ENCODE measurements around the gene FARP1.

Gene FARP1

DNA sequence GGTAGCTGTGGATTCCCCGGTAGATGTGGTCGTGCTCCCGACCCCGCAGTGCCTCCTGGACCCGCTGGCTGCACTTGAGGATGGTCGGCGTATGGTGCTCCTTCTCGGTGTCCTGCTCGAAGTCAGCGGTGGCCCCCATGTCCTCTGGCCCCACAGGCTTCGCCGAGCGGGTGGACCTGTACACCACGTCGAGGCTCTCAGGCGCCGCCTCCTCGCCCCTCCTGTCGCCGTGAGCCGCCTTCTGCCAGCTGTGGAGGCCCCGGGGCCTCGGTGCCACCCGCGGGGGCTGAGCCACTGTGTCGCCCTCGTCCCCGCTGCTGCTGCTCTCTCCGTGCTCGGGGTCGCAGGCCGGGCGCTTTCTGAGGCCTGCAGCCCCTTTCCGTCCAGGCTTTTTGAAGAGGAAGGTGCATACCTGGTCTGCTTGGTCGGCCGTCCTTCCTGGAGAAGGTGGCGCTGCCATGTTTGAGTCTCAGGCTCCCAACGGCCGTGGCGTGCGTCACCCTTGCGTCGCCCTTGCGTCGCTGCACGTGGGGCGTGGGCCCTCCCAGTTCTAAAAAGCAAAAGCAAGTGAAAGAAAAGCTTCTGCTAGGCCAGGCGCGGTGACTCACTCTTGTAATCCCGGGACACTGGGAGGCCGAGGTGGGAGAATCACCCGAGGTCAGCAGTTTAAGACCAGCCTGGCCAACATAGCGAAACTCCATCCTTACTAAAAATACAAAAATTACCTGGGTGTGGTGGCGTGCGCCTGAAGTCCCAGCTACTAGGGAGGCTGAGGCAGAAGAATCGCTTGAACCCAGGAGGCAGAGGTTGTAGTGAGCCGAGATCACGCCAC lies 34.1 kb downstream of the FARP1 start, which contains the start of gene RNF113B:
Gene RNF113B, minus strand, starts transcription at position 493 of the 832 bp plus-strand sequence. Its CDS starts 33 bp downstream, at position 460.
- no peak for DNase-seq

DNA sequence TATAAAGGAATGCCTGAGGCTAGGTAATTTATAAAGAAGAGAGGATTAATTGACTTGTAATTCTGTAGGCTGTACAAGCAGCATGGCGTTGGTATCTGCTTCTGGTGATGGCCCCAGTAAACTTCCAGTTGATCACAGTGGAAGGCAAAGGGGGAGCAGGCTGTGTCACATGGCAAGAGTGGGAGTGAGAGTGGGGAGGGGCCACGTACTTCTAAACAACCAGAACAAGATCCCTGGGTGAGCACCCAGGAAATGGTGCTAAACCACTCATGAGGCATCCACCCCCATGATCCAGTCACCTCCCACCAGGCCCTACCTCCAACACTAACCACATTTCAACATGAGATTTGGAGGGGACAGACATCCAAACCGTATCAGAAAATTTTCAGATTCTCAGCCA lies 37.2 kb downstream of the FARP1 start:
- DNase-seq: no peak

DNA sequence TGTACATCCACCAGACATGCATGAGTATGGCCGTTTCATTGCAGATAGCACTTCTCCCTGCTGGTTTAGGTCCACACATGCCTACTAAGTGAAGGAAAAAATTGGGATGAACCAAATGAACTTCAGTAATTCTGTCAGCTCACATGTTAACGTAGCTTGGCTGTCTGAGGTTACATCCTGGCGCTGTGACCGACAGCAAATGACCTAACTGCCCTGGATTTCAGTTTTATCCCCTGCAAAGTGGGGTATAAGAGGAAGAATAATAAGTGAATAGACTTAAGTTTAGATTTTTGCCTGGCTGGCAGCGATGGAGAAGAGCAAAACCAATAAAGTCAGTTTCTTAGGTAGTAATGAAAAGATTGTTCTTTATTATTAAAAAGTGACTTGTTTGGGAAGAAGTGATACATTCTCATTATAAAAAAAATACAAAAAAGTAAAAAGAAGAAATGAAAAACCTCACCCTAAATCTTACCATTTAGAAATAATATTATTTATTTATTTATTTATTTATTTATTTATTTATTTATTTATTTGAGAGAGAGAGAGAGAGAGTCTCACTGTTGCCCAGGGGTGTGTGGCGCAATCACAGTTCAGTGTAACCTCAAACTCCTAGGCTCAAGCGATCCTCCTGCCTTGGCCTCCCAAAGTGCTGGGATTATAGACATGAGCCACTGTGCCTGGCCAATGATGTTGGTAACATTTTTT lies 38.4 kb downstream of the FARP1 start:
- no peak for DNase-seq

DNA sequence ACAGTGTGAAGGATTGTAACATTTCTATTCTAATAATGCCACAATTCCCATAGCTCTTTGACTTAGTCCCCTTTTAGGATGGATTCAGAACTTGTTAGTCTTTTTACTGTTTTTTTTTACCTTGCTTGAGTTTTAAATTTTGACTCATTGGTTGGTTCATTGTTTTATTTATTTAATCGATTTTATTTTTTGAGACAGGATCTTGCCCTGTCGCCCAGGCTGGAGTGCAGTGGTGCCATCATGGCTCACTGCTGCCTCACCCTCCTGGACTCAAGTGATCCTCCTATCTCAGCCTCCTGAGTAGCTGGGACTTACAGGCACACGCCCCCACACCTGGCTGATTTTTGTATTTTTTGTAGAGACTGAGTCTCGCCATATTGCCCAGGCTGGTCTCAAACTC lies 39.3 kb downstream of the FARP1 start:
- no peak for DNase-seq

- DNase-seq: no peak
Observed at GRCh38 chr13:98182589-98182988, 39.7 kb downstream of the FARP1 start.

- DNase-seq: no peak
Observed at GRCh38 chr13:98184792-98185191, 41.9 kb downstream of the FARP1 start.

- DNase-seq: no peak
Observed at GRCh38 chr13:98187155-98187964, 44.5 kb downstream of the FARP1 start.

GRCh38 chr13:98187965-98188261 lies 45.0 kb downstream of the FARP1 start:
- DNase-seq: no peak

GRCh38 chr13:98188544-98189166 lies 45.8 kb downstream of the FARP1 start:
- DNase-seq: no peak

DNA sequence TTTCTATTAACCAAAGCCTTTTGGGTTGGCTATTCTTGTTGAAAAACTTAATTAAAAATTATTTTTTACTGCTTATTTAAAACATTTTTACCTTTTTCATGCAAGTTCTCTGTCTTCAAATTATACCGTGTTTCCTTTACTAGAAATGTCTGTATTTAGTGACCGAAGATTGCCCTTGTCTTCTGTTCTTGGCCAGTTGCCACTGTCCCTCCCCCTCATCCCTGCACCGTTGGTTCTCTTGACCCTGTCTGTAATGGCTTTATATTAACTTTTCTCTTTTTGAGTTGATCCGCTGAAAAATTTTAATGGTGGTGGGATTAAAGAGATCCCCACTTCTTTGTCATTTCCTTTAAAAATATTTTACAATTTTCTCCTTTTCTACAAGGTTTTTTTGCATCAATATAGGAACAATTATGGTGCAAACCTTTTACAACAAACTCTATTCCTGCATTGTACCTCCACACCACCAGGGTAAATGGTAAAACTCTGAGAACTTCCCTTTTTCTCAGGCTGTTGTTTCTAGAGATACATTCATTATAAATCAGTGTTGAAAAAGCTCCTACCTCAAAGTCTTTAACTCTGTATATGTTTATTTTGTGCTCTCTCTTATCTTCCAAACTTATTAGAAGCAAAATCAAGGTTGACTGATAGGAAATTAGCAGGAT lies 47.1 kb downstream of the FARP1 start:
- DNase-seq: no peak

GRCh38 chr13:98190889-98191444 lies 48.1 kb downstream of the FARP1 start:
- no peak for DNase-seq

GRCh38 chr13:98192008-98192407 lies 49.1 kb downstream of the FARP1 start:
- DNase-seq: no peak

DNA sequence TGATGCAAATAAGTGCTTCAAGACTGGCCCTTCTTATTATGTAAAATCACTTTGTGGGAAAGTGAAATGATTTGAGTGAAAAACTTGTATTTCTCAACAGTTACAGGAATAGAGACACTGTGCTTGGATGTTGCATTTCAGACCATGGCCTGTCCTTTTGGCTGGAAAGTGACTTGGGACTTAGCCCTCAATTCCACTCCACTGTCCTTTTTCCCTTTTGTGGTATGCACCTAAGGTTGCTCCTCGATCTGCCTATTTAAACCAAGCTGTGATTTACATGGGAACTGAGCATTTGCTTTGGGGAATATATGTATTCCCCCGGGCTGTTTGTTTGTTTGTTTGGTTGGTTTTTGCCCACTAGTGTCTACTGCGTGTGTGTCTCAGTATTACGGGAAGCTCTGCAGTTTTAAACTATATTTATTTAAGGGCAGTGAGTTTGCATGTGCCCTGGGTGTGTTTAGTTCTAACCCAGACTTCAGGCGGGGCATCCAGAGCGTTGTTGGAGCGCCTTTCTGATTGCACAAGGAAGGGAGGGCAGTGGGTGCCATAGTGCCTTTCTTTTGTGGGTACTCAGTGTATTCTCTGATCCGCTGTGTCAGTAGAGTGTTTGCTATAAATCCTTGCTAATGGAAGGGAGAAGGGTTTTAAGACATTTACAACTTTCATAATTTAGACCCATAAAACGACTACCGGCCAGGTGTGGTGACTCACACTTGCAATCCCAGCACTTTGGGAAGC lies 52.3 kb downstream of the FARP1 start:
- DNase-seq: no peak

- DNase-seq: no peak
Observed at GRCh38 chr13:98198683-98199082, 55.8 kb downstream of the FARP1 start.

DNA sequence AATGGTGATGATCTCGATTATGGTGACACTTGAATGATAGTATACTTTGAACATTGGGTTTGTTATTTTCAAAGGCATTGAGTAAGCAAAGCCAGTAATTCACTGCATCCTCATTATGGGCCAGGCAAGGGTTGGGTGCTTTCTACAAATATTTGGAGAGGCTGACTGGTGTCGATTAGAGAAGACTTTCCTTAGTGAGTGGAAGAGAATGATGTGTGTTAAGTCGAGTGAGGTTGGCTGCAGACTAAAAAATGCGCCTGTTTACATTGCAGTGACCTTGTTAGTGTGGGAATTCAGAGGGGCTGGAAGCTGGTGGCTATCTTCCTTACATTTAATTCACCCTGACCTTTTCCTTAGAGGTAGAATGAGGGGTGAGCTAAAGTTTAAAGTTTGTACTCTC lies 56.6 kb downstream of the FARP1 start:
- no peak for DNase-seq

DNA sequence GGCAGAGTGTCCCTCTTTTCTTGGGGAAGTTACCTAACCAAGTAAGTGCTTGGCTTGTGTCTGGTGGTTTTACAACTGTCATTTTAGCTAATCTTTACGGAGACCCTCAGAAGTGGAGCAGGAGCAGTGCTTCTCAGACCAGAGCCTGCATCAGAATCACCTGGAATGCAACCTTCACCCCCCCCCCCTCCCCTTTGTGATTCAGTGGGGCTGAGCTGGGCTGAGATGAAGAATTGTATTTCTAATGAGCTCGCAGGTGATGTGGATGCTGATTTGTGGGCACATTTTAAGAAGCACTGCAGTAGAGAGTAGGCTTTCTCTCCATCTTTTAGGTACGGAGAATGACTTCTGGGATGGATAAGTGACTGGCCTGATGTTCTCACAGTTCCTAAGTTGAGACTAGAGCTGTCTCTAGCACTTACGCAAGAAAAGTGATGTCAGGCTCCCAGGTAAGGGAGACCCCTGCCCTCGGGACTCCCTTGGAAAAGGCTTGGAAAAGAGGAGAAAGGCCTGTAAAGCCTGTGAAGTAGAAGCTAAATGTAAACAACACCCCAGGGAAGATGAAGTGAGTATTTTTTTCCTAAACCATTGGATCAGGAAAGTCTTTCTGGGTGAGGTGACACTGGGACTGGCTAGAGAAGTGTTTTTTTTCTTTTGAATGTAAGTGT lies 57.5 kb downstream of the FARP1 start:
- DNase-seq: no peak

DNA sequence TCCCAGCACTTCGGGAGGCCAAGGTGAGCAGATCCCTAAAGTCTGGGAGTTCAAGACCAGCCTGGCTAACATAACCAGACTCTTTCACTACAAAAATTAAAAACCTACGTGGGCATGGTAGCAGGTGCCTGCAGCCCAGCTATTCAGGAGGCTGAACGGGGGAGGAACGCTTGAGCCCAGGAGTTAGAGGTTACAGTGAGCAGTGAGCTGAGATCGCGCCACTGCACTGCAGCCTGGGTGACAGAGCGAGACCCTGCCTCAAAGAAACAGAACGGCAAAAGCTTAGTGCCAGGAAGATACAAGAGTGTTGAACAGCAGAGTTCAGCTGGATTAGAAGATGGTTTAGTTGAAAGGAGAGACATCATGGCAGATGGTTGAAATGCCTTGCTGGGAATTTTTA lies 58.3 kb downstream of the FARP1 start:
- DNase-seq: no peak

DNA sequence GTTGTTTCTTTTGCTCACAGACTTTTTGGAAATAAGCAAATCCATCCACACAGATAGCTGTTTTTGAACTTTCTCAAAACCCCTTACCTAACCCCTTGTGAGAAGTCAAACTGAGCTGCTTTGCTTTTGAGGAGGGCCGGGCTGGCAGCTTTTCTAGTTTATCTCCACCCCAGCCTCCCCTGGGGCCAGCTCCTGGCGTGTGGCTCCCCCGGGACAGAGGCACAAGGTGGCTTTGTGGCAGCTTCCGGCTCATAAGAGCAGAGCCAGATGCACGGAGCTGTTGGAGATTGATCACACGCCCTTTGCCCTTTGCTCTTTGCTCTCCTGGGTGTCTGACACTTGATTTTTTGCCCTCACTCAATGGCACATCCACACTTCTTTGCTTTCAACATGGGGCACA lies 59.1 kb downstream of the FARP1 start:
- DNase-seq: no peak

- DNase-seq: no peak
Observed at GRCh38 chr13:98203646-98204326, 60.9 kb downstream of the FARP1 start.

- no peak for DNase-seq
Observed at GRCh38 chr13:98204546-98204945, 61.7 kb downstream of the FARP1 start.

All from GF-D8 (cell line).